ENCODE results near the gene SSRP1.

DNA sequence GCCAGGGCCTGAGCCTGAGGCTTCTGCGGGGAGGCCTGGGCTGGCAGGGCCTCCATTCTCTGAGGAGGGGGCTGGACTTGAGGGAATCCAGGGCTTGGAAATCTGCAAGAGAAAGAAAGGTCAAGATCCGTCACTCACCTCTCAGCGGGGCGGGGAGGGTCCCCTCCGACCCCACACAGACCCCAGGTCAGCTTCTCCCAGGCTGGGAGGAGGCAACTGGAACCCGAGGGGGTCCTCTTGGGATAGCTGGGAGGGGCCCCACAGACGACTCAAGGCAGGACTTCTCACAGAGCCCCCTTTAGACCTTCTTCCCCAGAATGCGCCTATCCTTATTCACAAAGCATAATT, 21.9 kb downstream of the SSRP1 start:
- no peak for TF ChIP-seq POLR2AphosphoS5 (IDR thresholded peaks at IDR 0.05; ENCODE audit: low read depth, low read length)
- TF ChIP-seq, protein P1, sequence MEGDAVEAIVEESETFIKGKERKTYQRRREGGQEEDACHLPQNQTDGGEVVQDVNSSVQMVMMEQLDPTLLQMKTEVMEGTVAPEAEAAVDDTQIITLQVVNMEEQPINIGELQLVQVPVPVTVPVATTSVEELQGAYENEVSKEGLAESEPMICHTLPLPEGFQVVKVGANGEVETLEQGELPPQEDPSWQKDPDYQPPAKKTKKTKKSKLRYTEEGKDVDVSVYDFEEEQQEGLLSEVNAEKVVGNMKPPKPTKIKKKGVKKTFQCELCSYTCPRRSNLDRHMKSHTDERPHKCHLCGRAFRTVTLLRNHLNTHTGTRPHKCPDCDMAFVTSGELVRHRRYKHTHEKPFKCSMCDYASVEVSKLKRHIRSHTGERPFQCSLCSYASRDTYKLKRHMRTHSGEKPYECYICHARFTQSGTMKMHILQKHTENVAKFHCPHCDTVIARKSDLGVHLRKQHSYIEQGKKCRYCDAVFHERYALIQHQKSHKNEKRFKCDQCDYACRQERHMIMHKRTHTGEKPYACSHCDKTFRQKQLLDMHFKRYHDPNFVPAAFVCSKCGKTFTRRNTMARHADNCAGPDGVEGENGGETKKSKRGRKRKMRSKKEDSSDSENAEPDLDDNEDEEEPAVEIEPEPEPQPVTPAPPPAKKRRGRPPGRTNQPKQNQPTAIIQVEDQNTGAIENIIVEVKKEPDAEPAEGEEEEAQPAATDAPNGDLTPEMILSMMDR (IDR thresholded peaks at IDR 0.05), result no peak
- no peak for TF ChIP-seq TCF7L2 (IDR thresholded peaks at IDR 0.05; ENCODE audit: low read depth, low read length)
- no peak for TF ChIP-seq SIN3A (IDR thresholded peaks at IDR 0.05; ENCODE audit: borderline replicate concordance, insufficient read depth, low read depth, low read length)
